Common myeloid progenitor, CD34-positive (primary cell): ENCODE results near the gene AHNAK2.

Experiments used
- CTCF ChIA-PET: fragments of 350-600 bp; sonication (Branson Sonifier 250); formaldehyde crosslinking; loops from one replicate; lab custom pipeline; 2021; ENCODE audit warnings: antibody characterized with exemption; lab: Charles Lee
- POLR2A ChIA-PET: fragments of 350-600 bp; sonication (Branson Sonifier 250); formaldehyde crosslinking; loops from one replicate; lab custom pipeline; 2021; ENCODE audit warnings: antibody characterized with exemption; lab: Charles Lee
- DNase-seq, 3 donors: peaks; one replicate each; pipeline versions ENCODE4 v3.0.0 to v3.0.0-alpha.2; 2013
- H3K27ac ChIP-seq, 2 experiments: 1 replicate in 1 of 2; 2 replicates in 1 of 2; pipeline ENCODE4 v1.7.0; 2013; ENCODE audit warnings: inconsistent platforms in 2 of 2, low read length in 2 of 2, mild to moderate bottlenecking in 2 of 2, low read depth in 1 of 2, moderate library complexity in 1 of 2; ENCODE audit not compliant: severe bottlenecking in 2 of 2, insufficient read depth in 1 of 2, poor library complexity in 1 of 2
- H3K27me3 ChIP-seq, 5 experiments: replicated peaks in 2 of 5; 1 replicate in 3 of 5; 2 replicates in 2 of 5; pipeline versions ENCODE4 v1.6.1 to v1.7.0; 2013; ENCODE audit warnings: low read length in 4 of 5, mild to moderate bottlenecking in 2 of 5, moderate library complexity in 2 of 5, inconsistent platforms in 1 of 5; ENCODE audit not compliant: insufficient read depth in 5 of 5, control insufficient read depth in 4 of 5
- H3K36me3 ChIP-seq, 4 experiments: 1 replicate in 2 of 4; 2 replicates in 2 of 4; pipeline versions ENCODE4 v1.6.1 to v1.7.0; 2013; ENCODE audit warnings: low read length in 3 of 4, control low read depth in 1 of 4, mild to moderate bottlenecking in 1 of 4; ENCODE audit not compliant: control insufficient read depth in 4 of 4, insufficient read depth in 4 of 4
- H3K4me1 ChIP-seq, 4 experiments: 1 replicate in 3 of 4; 2 replicates in 1 of 4; pipeline versions ENCODE4 v1.6.1 to v1.7.1; 2013; ENCODE audit warnings: low read length in 3 of 4, mild to moderate bottlenecking in 3 of 4, control low read depth in 1 of 4, inconsistent platforms in 1 of 4, moderate library complexity in 1 of 4; ENCODE audit not compliant: control insufficient read depth in 4 of 4, insufficient read depth in 4 of 4; ENCODE audit errors: control extremely low read depth in 1 of 4
- H3K4me3 ChIP-seq, 7 experiments: 1 replicate in 4 of 7; 2 replicates in 3 of 7; pipeline versions ENCODE4 v1.5.1 to v1.7.0; 2013; ENCODE audit warnings: mild to moderate bottlenecking in 7 of 7, low read length in 6 of 7, moderate library complexity in 6 of 7, inconsistent platforms in 2 of 7, low read depth in 2 of 7, control low read depth in 1 of 7; ENCODE audit not compliant: insufficient read depth in 4 of 7, control insufficient read depth in 1 of 7; ENCODE audit errors: extremely low read depth in 1 of 7
- H3K9me3 ChIP-seq, 5 experiments: 1 replicate in 4 of 5; 2 replicates in 1 of 5; pipeline versions ENCODE4 v1.6.1 to v1.7.1; 2013; ENCODE audit warnings: low read length in 4 of 5, mild to moderate bottlenecking in 2 of 5, inconsistent platforms in 1 of 5, low read depth in 1 of 5, moderate library complexity in 1 of 5; ENCODE audit not compliant: control insufficient read depth in 4 of 5, insufficient read depth in 2 of 5; ENCODE audit errors: control extremely low read depth in 1 of 5
- WGBS: methylation state at CpG from one replicate; pipeline ENCODE4 v1.1.5; 2013; ENCODE audit not compliant: insufficient coverage; 5-methylcytosine and 5-hydroxymethylcytosine counted together

AHNAK2 gene

DNA sequence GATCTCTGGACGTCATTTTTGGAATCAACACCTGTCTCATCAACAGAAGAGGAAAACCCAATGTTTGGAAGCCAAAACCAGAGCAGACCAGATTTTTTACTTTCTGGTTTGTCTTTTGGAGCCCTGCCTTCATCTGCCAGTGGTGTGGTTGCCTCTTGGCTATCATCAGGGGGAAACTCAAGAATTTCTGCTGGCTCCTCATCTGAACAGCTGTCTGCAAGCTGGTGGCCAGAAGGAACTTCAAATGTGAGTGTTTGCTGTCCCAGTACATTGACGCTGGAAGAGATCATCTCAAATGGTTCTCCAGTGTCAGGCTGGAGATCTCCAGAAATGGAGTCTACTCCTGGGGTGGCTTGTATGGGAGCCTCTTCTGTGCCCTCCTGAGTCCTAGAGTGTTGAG, 39.7 kb downstream of the AHNAK2 start:
- WGBS, result 100% methylated on average over 2 of the region's 2 CpGs
- POLR2A ChIA-PET, result no interaction called here
- no peaks in the 10 kb centered on the region for H3K9me3 ChIP-seq
- no peaks in the 10 kb centered on the region for H3K36me3 ChIP-seq
- H3K4me3 ChIP-seq, result no peak overlapping the region
- no peak overlapping the region for H3K27ac ChIP-seq
- no peak for DNase-seq
- H3K4me1 ChIP-seq, result peaks cover 0 to 5% (median 2%) of the 10 kb centered on the region in 4 experiments
- peaks cover 0 to 22% (median 0%) of the 10 kb centered on the region in 5 experiments for H3K27me3 ChIP-seq
- CTCF ChIA-PET, result interaction anchor here (0.6 to 1.3 kb wide), 2 partner anchors 21 to 351 kb away, joined by 3 to 5 read pairs; no protein-coding TSS in a partner anchor

DNA sequence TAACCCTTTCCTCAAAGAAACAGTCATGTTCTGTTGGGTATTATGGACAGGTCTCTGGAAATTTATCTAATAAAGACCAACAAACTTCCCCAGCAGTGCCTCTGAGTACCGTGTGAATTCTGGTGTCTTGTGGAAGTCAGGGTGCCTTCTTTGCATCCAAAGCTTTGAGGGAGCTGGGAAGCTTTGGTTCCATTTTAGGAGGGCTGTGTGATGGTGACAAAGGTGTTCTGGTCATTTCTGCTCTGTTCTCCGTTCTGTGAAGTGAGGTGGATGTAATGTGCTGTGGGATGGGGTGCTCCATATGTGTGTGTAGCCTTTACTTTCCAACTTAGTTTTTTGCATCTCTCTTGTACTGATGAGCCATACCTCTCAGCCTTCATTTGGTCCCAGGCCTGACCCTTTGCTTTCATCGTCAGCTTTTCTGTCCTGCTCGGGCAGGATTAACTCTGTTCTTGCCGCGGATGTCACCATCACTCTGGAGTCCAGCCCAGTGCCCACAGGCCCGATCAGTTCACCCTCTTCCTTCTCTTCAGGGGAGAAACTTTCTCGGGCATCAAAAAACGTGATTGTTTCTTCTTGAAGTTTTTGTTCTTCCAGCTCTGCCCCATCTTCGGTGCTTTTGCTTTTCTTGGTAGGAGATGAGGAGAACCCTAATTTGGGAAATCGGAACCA, 40.3 kb downstream of the AHNAK2 start:
- POLR2A ChIA-PET, result no interaction called here
- Histone ChIP-seq H3K4me1 (peaks cover 0 to 8% (median 3%) of the 10 kb centered on the region in 4 experiments), H3K27ac (no peak overlapping the region), H3K36me3 (no peaks in the 10 kb centered on the region), H3K9me3 (no peaks in the 10 kb centered on the region), H3K27me3 (peaks cover 0 to 22% (median 0%) of the 10 kb centered on the region in 5 experiments), H3K4me3 (no peak overlapping the region)
- 95% methylated on average over 5 of the region's 11 CpGs for WGBS
- DNase-seq, result no peak
- CTCF ChIA-PET, result interaction anchor here (0.6 to 4.9 kb wide), 7 partner anchors 13 to 351 kb away, joined by 3 to 21 read pairs (median 4); partner anchors contain the start of gene PLD4

- CTCF ChIA-PET, result interaction anchor here (1.1 to 4.9 kb wide), 5 partner anchors 12 to 108 kb away, joined by 4 to 21 read pairs (median 4); partner anchors contain the start of gene PLD4
- H3K27ac ChIP-seq, result no peak overlapping the region
- POLR2A ChIA-PET, result no interaction called here
Observed at GRCh38 chr14:104937161-104937560, 41.0 kb downstream of the AHNAK2 start.

GRCh38 chr14:104936361-104937155, 41.6 kb downstream of the AHNAK2 start:
- Histone ChIP-seq H3K9me3 (no peaks in the 10 kb centered on the region), H3K4me1 (peaks cover 0 to 11% (median 3%) of the 10 kb centered on the region in 4 experiments), H3K36me3 (no peaks in the 10 kb centered on the region), H3K27me3 (peaks cover 0 to 22% (median 0%) of the 10 kb centered on the region in 5 experiments), H3K4me3 (no peak overlapping the region), H3K27ac (no peak overlapping the region)
- WGBS, result 66% methylated on average over 9 of the region's 10 CpGs
- no peak for DNase-seq
- POLR2A ChIA-PET, result no interaction called here
- CTCF ChIA-PET, result interaction anchor here (0.8 to 4.9 kb wide), 7 partner anchors 9 to 108 kb away, joined by 4 to 21 read pairs (median 4); partner anchors contain the start of gene PLD4

More at GRCh38 chr14:104937161-104937560, 41.0 kb downstream of the AHNAK2 start:
- 88% methylated on average over 4 of the region's 4 CpGs for WGBS
- DNase-seq, result no peak
- no peak overlapping the region for H3K4me3 ChIP-seq
- peaks cover 0 to 11% (median 3%) of the 10 kb centered on the region in 4 experiments for H3K4me1 ChIP-seq
- H3K9me3 ChIP-seq, result no peaks in the 10 kb centered on the region
- peaks cover 0 to 22% (median 0%) of the 10 kb centered on the region in 5 experiments for H3K27me3 ChIP-seq
- H3K36me3 ChIP-seq, result no peaks in the 10 kb centered on the region

DNA sequence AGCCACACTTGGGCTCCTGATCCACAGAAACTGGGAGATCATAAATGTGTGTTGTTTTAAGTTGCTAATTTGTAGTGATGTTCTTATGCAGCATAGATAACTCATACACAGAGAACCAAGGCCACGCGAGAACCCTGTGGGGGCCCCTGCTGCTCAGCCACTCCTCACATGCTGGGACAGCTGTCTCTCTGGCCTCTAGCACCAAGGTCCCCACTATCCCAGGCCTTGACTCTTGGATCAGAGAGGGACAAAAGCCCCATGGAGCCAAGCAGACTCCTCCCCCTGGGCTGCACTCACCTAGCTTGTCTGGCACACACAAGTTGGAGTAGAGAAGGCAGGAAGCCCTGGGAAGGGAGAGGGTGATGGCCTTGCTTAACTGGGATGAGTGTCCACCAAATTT, 42.2 kb downstream of the AHNAK2 start:
- ChIA-PET POLR2A (interaction anchor here (0.5 to 0.6 kb wide), 2 partner anchors 200 to 590 kb away, joined by 3 read pairs; no protein-coding TSS in a partner anchor), CTCF (interaction anchor here (0.8 to 4.9 kb wide), 6 partner anchors 8 to 109 kb away, joined by 3 to 21 read pairs (median 4); no protein-coding TSS in a partner anchor)
- Histone ChIP-seq H3K27ac (no peak overlapping the region), H3K9me3 (no peaks in the 10 kb centered on the region), H3K4me3 (no peak overlapping the region), H3K4me1 (peaks cover 0 to 11% (median 3%) of the 10 kb centered on the region in 4 experiments), H3K36me3 (no peaks in the 10 kb centered on the region), H3K27me3 (peaks cover 0 to 22% (median 0%) of the 10 kb centered on the region in 5 experiments)
- no CpG with 5 or more reads among the region's 2 CpGs for WGBS
- DNase-seq, result no peak

GRCh38 chr14:104935026-104935650, 43.0 kb downstream of the AHNAK2 start:
- H3K36me3 ChIP-seq, result no peaks in the 10 kb centered on the region
- no peaks in the 10 kb centered on the region for H3K9me3 ChIP-seq

More at GRCh38 chr14:104935026-104935650, 43.0 kb downstream of the AHNAK2 start:
- Histone ChIP-seq H3K27ac (no peak overlapping the region), H3K27me3 (peaks cover 0 to 21% (median 0%) of the 10 kb centered on the region in 5 experiments), H3K4me3 (no peak overlapping the region), H3K4me1 (peaks cover 0 to 11% (median 3%) of the 10 kb centered on the region in 4 experiments)
- POLR2A ChIA-PET, result interaction anchor here (0.6 kb wide), 1 partner anchor 589 kb away, joined by 3 read pairs; no protein-coding TSS in a partner anchor
- 79% methylated on average over 3 of the region's 3 CpGs for whole genome bisulfite sequencing
- DNase-seq, result no peak
- CTCF ChIA-PET, result interaction anchor here (0.7 to 4.9 kb wide), 11 partner anchors 7 to 182 kb away, joined by 3 to 21 read pairs (median 4); partner anchors contain the start of genes PLD4 and SIVA1
